Mesendoderm (in vitro differentiated cells): ENCODE data around the gene CCSER2.

Experiments used
- DNase-seq: peaks from one replicate; pipeline ENCODE4 v3.0.0; 2013
- H2AK5ac ChIP-seq: 2 replicates; pipeline ENCODE4 v1.6.1; 2013; ENCODE audit warnings: low read length, inconsistent platforms
- H2BK120ac ChIP-seq: 2 replicates; pipeline ENCODE4 v1.6.1; 2013; ENCODE audit warnings: low read depth, mild to moderate bottlenecking, low read length, moderate library complexity, mixed read lengths
- H2BK15ac ChIP-seq: replicated peaks from 2 replicates; pipeline ENCODE4 v1.6.1; 2013; ENCODE audit warnings: low read depth, mild to moderate bottlenecking, moderate library complexity
- H2BK5ac ChIP-seq: 2 replicates; pipeline ENCODE4 v1.6.1; 2013; ENCODE audit warnings: low read length, inconsistent platforms
- H3K18ac ChIP-seq: 2 replicates; pipeline ENCODE4 v1.6.1; 2013; ENCODE audit warnings: mild to moderate bottlenecking, low read length, mixed read lengths
- H3K23ac ChIP-seq: one replicate; pipeline ENCODE4 v1.6.1; 2013; ENCODE audit warnings: low read length
- H3K27ac ChIP-seq: 2 replicates; pipeline ENCODE4 v1.5.1; 2013; ENCODE audit warnings: low read depth, mild to moderate bottlenecking, inconsistent platforms, low read length, moderate library complexity
- H3K27me3 ChIP-seq: 2 replicates; pipeline ENCODE4 v1.6.1; 2013; ENCODE audit warnings: low read length, control low read depth, mild to moderate bottlenecking, inconsistent platforms; ENCODE audit not compliant: insufficient read depth, poor library complexity
- H3K36me3 ChIP-seq: 2 replicates; pipeline ENCODE4 v1.6.1; 2013; ENCODE audit warnings: low read length, inconsistent platforms; ENCODE audit not compliant: control insufficient read depth, insufficient read depth
- H3K4ac ChIP-seq: one replicate; pipeline ENCODE4 v1.6.1; 2013; ENCODE audit warnings: low read depth, mild to moderate bottlenecking, low read length, moderate library complexity
- H3K4me1 ChIP-seq: 2 replicates; pipeline ENCODE4 v1.6.1; 2013; ENCODE audit warnings: low read depth, low read length, inconsistent platforms; ENCODE audit not compliant: control insufficient read depth
- H3K4me2 ChIP-seq: 2 replicates; pipeline ENCODE4 v1.6.1; 2013; ENCODE audit warnings: low read length
- H3K4me3 ChIP-seq: 2 replicates; pipeline ENCODE4 v1.5.1; 2013; ENCODE audit warnings: mild to moderate bottlenecking, low read length
- H3K56ac ChIP-seq: one replicate; pipeline ENCODE4 v1.6.1; 2013; ENCODE audit warnings: low read length
- H3K79me1 ChIP-seq: 2 replicates; pipeline ENCODE4 v1.6.1; 2013; ENCODE audit warnings: low read length, inconsistent platforms
- H3K79me2 ChIP-seq: 2 replicates; pipeline ENCODE4 v1.6.1; 2013; ENCODE audit warnings: mild to moderate bottlenecking, low read length; ENCODE audit not compliant: control insufficient read depth, insufficient read depth
- H3K9ac ChIP-seq: 2 replicates; pipeline ENCODE4 v1.6.1; 2013; ENCODE audit warnings: low read length, inconsistent platforms
- H4K5ac ChIP-seq: one replicate; pipeline ENCODE4 v1.6.1; 2013; ENCODE audit warnings: low read length
- H4K8ac ChIP-seq: one replicate; pipeline ENCODE4 v1.6.1; 2013; ENCODE audit warnings: low read depth, mild to moderate bottlenecking, control low read depth, low read length, moderate library complexity
- WGBS: extraction: QIAGEN DNeasy Blood & Tissue Kit; methylation state at CpG from one replicate; pipeline ENCODE4 v1.1.7; 2013; ENCODE audit warnings: low lambda C conversion rate, missing lambda C conversion rate; ENCODE audit not compliant: insufficient coverage; ENCODE audit errors: extremely low coverage; 5-methylcytosine and 5-hydroxymethylcytosine counted together

Gene CCSER2

DNA sequence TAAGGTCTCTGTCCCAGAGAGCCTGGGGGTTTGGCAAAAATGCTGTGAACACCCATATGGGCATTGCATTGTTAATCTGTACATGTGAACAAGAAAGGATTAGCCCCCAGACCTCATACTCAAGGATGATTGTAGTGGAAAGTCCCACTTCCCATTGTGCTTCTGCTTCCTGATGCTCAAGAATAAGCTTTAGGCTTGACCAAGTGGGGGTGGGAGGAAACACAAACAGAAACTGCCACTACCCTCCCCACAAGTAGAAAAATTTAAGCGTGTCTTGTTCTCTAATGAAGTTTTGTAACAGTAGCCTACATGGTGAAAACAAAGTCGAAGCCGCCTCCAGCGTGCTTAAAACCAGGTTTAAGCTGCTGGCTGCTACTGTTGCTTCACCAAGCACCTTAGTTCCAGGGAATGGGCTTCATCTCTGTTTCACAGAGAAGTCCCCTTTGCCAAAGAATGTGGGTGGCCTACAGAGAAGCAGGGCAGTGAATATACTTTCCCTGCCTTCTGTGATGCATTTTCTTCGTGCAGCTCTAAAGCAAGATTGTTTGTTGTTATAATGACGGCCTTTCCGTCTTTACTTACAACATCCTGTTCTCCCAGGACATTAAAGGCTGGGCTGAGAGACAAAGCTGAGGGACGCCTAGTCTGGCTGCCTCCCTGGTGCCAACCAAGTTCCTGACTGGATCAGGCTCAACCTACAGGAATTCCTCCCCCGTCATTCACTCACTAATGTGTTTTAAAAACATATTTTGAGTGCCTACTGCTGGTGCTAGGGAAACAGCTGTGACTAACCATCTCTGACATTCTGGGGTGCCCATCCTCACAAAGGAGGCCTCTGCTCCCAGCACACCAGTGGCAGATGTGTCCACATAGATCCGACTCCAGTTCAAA is 32.1 kb upstream of the CCSER2 start:
- no peak overlapping the region for H2AK5ac ChIP-seq
- no peak overlapping the region for H3K4me3 ChIP-seq
- peak overlapping the region; percentile 18 for H3K56ac ChIP-seq
- H3K18ac ChIP-seq = peak overlapping the region; percentile 9
- peaks cover 3% of the 10 kb centered on the region for H3K4me1 ChIP-seq
- H3K9ac ChIP-seq = no peak overlapping the region
- no peak overlapping the region for H3K27ac ChIP-seq
- H3K79me2 ChIP-seq = no peaks in the 10 kb centered on the region
- DNase-seq = no peak
- no peak overlapping the region for H2BK120ac ChIP-seq
- no peaks in the 10 kb centered on the region for H3K79me1 ChIP-seq
- WGBS = no CpG with 5 or more reads among the region's 10 CpGs
- no peak overlapping the region for H4K5ac ChIP-seq
- no peak overlapping the region for H4K8ac ChIP-seq
- no peak overlapping the region for H3K4ac ChIP-seq
- no peaks in the 10 kb centered on the region for H3K27me3 ChIP-seq
- no peak overlapping the region for H3K23ac ChIP-seq
- H3K4me2 ChIP-seq = no peak overlapping the region
- no peak overlapping the region for H2BK5ac ChIP-seq
- no peak overlapping the region for H2BK15ac ChIP-seq
- no peaks in the 10 kb centered on the region for H3K36me3 ChIP-seq

DNA sequence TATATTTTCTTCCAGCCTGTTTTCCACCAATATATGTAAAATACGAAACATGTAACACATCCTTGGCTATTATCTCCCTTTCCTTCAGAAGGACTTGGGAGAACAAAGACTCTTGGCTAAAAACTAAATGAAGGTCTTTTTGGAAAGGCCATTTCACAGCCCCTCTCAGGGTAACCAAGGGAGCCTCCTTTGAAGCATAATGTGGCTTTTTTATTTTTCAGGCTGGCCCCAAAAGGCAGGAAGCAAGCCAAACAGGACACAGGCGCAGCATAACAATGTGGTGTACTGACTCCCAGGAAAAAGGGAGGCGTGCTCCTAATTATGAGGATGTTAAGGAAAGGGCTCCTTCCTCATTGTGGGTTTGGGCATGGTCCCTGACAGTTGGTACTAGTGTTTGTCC is 30.3 kb upstream of the CCSER2 start:
- no peak for DNase-seq
- Histone ChIP-seq H3K27ac (no peak overlapping the region), H3K79me2 (no peaks in the 10 kb centered on the region), H2BK15ac (no peak overlapping the region), H3K23ac (no peak overlapping the region), H3K36me3 (no peaks in the 10 kb centered on the region), H2BK5ac (no peak overlapping the region), H3K4ac (no peak overlapping the region), H3K4me3 (no peak overlapping the region), H2AK5ac (no peak overlapping the region), H3K27me3 (no peaks in the 10 kb centered on the region), H2BK120ac (no peak overlapping the region), H3K56ac (no peak overlapping the region), H3K9ac (no peak overlapping the region), H3K4me1 (peaks cover 8% of the 10 kb centered on the region), H3K79me1 (no peaks in the 10 kb centered on the region), H4K8ac (no peak overlapping the region), H3K4me2 (no peak overlapping the region), H3K18ac (no peak overlapping the region), H4K5ac (no peak overlapping the region)
- WGBS = no CpG with 5 or more reads among the region's 3 CpGs

DNA sequence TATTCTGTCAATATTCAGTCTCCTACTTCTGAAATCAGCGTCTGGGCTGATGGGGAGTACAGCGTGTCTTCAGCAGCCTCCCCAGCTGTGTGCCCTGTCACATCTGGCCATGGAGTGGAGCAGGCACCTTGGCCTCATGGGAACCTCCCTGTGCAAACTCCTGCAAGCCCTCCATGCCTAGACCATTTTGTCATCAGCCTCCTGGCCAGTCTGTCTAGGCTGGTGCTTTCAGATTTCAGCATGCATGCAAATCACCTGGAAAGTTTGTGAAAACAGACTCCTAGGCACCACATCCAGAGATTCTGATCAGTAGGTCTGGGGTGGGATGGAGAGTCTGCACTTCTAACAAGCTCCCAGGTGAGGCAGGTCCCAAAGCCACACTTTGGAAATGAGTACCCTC is 26.2 kb upstream of the CCSER2 start:
- Histone ChIP-seq H3K27ac (no peak overlapping the region), H3K56ac (peak overlapping the region; percentile 31), H3K23ac (no peak overlapping the region), H3K9ac (no peak overlapping the region), H2BK5ac (no peak overlapping the region), H3K18ac (no peak overlapping the region), H3K36me3 (no peaks in the 10 kb centered on the region), H3K4me2 (no peak overlapping the region), H3K4me3 (no peak overlapping the region), H2BK15ac (no peak overlapping the region), H3K27me3 (no peaks in the 10 kb centered on the region), H4K5ac (no peak overlapping the region), H4K8ac (no peak overlapping the region), H3K4ac (no peak overlapping the region), H2BK120ac (no peak overlapping the region), H3K4me1 (peaks cover 5% of the 10 kb centered on the region), H3K79me1 (no peaks in the 10 kb centered on the region), H2AK5ac (no peak overlapping the region), H3K79me2 (no peaks in the 10 kb centered on the region)
- WGBS = no CpG with 5 or more reads among the region's 2 CpGs
- DNase-seq = peak; percentile 22

- peaks cover 9% of the 10 kb centered on the region for H3K4me1 ChIP-seq
- WGBS = no CpG with 5 or more reads among the region's 4 CpGs
- no peak overlapping the region for H2BK15ac ChIP-seq
- no peak overlapping the region for H3K18ac ChIP-seq
- no peak overlapping the region for H3K56ac ChIP-seq
- no peak overlapping the region for H3K27ac ChIP-seq
- DNase-seq = no peak
- H2BK120ac ChIP-seq = no peak overlapping the region
- H3K36me3 ChIP-seq = no peaks in the 10 kb centered on the region
- H4K8ac ChIP-seq = no peak overlapping the region
- no peaks in the 10 kb centered on the region for H3K79me2 ChIP-seq
- H3K23ac ChIP-seq = no peak overlapping the region
- H3K79me1 ChIP-seq = no peaks in the 10 kb centered on the region
- H2AK5ac ChIP-seq = no peak overlapping the region
- H3K4me3 ChIP-seq = no peak overlapping the region
- no peak overlapping the region for H3K4ac ChIP-seq
- H3K27me3 ChIP-seq = no peaks in the 10 kb centered on the region
- no peak overlapping the region for H2BK5ac ChIP-seq
- H3K9ac ChIP-seq = no peak overlapping the region
- H4K5ac ChIP-seq = no peak overlapping the region
- no peak overlapping the region for H3K4me2 ChIP-seq
These were observed 21.5 kb upstream of the CCSER2 start for GRCh38 chr10:84306751-84307384.

- H3K4me1 ChIP-seq = peaks cover 3% of the 10 kb centered on the region
- H2AK5ac ChIP-seq = no peak overlapping the region
- no peaks in the 10 kb centered on the region for H3K36me3 ChIP-seq
- H3K23ac ChIP-seq = no peak overlapping the region
- H3K18ac ChIP-seq = no peak overlapping the region
- no peak overlapping the region for H2BK5ac ChIP-seq
- no peak overlapping the region for H3K27ac ChIP-seq
- H3K4me2 ChIP-seq = no peak overlapping the region
- H4K5ac ChIP-seq = no peak overlapping the region
- no peak for DNase-seq
- H3K79me2 ChIP-seq = no peaks in the 10 kb centered on the region
- no peak overlapping the region for H3K4me3 ChIP-seq
- no peak overlapping the region for H3K4ac ChIP-seq
- H4K8ac ChIP-seq = no peak overlapping the region
- H3K56ac ChIP-seq = no peak overlapping the region
- WGBS = no CpG with 5 or more reads among the region's 1 CpG
- no peak overlapping the region for H2BK120ac ChIP-seq
- no peaks in the 10 kb centered on the region for H3K27me3 ChIP-seq
- no peak overlapping the region for H2BK15ac ChIP-seq
- no peak overlapping the region for H3K9ac ChIP-seq
- no peaks in the 10 kb centered on the region for H3K79me1 ChIP-seq
These were observed 20.4 kb upstream of the CCSER2 start for GRCh38 chr10:84308021-84308420.
